Stimulated activated CD4-positive, alpha-beta T cell treated with anti-CD3 and anti-CD28 coated beads, Interleukin-1b, Interleukin-23, amount 100 ng/mL, for 24 hours (primary cell): ENCODE measurements around the gene TELO2.

Experiments used
- DNase-seq, 4 experiments: peaks; one replicate each; pipeline ENCODE4 v3.0.0-alpha.2; 2020; ENCODE audit warnings: low read depth in 4 of 4, low spot score in 1 of 4

Gene TELO2

GRCh38 chr16:1553946-1554825 is 61.0 kb downstream of the TELO2 start:
- no peak for DNase-seq

GRCh38 chr16:1554826-1555445 is 61.8 kb downstream of the TELO2 start:
- no peak for DNase-seq

- no peak for DNase-seq
Observed at GRCh38 chr16:1556254-1556653, 63.1 kb downstream of the TELO2 start.

- no peak for DNase-seq
Observed at GRCh38 chr16:1557074-1557473, 63.9 kb downstream of the TELO2 start.

- no peak for DNase-seq
Observed at GRCh38 chr16:1557576-1557975, 64.4 kb downstream of the TELO2 start.

GRCh38 chr16:1559446-1559975 is 66.4 kb downstream of the TELO2 start:
- DNase-seq = no peak
